CD4-positive, alpha-beta T cell treated with Interleukin-6 at 100 ng/mL for 8 hours (primary cell): Measurements from ENCODE around the gene ARL13B.
"Not testable (repeated sequence)": the region's sequence is repeated elsewhere in the genome, so short reads cannot be mapped to it uniquely, and the experiment has no call there.

Experiments
- DNase-seq: peaks from one replicate; pipeline ENCODE4 v3.0.0-alpha.2; 2020; ENCODE audit warnings: mixed read lengths, low spot score

Gene ARL13B

DNA sequence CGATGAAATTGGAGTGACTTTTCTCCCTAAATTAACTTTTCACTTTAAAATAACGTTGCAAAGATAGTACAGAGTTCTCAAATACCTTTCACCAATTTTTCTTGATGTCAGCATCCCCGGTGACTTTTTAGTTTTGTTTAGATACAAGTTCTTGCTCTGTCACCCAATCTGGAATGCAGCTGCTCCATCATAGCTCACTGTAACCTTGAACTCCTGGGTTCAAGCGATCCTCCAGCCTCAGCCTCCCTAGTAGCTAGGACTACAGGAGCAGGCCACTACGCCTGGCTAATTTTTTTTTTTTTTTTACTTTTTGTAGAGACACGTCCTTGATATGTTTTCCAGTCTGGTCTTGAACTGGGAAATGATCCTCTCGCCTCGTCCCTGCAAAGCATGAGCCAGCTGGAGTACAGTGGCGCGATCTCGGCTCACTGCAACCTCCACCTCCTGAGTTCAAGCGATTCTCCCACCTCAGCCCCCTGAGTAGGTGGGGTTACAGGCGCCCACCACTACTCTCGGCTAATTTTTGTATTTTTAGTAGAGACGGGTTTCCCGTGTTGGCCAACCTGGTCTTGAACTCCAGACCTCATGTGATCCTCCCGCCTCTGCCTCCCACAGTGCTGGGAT is 83.7 kb downstream of the ARL13B start:
- DNase-seq = no peak

DNA sequence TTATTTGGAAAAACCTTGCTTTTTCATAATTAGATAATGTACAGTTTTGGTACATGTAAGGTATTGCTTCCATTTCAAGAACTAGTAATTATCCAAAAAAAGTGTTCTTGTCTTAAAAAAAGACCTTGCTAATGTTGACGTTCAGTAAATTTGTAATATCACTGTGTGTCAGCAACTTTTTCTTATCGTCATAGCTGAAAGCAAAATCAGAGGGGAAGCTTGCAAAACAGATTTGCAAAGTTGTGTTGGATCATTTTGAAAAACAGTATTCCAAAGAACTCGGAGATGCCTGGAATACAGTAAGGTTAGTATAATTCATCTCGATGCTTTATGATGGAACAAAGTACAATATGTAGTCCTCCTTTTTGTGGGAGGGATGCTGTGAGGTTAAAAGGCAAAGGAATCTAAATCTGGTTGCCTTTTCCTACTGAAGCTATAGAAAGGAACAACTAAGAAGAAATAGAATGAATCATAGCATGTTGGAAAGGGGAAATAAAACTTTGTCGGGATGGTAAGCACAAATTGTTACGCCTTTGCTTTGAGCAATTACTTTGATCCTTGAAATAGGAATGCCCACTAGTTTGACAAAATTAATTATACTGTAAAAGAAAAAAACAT is 84.4 kb downstream of the ARL13B start:
- DNase-seq = no peak

DNA sequence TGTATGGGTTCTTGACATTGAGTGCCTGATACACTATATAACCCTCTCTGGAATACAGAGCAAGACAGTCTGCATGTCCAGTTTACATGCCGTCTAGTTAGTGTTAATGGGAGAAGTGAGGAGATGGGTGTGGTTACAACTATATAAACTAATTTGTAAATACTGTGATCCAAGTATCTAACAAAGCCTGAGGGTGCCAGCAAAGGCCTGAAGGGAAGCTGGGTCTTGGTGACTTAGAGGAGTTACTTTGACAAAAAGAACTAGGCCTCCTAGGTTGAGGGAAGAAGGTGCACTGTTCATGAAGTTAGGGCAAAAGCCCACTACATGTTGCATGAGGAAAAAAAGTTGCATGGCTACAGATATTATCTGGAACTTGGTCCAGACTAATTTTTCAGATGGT is 85.2 kb downstream of the ARL13B start:
- no peak for DNase-seq

DNA sequence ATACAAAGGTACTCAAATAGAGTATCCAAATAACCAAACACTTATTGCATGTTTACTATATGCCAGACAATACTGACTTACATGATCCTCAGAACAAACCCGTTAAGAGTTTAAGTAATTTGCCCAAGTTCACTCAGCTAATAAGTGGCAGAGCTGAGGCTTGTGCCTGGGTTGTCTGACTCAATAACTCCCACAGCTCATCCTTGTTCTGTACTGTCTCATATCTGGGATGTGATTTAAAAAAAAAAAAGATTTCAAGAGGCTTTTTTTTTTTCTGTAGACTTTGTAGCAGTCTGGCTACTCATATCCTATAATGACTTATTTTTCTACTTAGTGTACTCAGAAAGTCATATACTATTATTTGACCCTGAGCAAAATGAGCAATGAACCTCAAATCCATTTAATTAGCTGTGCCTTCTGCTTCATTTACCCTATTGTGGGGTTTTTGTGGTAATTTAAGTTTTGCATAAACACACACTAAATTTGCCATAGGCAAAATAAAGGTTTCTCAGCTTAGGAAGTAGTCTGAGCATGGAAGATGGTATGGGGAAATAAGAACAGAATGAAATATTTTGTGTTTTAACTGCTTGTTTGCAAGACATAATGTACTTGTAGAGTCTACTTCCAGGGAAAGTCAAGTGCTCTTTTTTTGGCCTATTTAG is 86.0 kb downstream of the ARL13B start:
- DNase-seq = no peak

DNA sequence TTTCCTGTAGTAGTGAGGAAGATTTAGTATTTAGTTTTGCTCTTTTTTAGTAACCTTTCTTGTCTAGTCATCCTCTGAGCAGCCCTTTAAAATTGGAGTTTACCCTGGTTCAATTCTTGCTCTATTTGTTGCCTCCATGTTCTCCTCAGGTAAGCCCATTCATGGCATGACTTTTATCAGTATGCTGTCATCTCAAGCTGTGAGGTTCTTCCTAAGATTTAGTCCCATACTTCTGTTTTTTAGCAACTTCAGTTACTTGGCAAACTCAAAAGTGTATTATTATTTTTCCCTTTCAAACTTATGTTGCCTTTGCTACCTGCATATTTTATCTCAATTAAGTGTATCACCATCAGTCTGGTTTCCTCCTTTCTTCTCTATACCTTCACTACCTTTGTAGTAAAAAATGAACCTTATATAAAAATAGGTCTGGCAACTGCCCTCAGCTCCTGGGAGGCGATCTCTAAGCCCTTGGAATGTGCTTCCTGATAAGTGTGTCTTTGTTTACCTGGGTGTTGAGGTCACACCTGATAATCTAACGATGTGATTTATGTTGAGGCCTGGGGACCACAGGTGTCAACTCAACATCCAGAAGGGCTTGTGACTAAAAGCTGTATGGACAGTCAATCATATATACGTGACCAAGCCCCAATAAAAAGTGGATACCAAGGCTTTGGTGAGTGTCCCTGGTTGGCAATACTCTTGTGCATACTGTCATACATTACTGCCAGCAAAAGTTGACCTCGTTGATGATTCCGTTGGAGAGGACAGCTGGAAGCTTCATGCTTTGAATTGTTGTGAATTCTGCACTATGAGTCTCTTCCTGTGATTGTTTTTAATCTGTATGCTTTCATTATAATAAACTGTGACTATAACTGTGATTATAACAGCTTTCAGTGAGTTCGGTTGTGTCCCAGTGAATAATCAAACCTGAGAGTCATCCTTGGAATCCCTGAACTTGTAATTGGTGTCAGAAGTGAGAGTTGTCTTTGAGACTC is 86.8 kb downstream of the ARL13B start:
- DNase-seq = no peak

DNA sequence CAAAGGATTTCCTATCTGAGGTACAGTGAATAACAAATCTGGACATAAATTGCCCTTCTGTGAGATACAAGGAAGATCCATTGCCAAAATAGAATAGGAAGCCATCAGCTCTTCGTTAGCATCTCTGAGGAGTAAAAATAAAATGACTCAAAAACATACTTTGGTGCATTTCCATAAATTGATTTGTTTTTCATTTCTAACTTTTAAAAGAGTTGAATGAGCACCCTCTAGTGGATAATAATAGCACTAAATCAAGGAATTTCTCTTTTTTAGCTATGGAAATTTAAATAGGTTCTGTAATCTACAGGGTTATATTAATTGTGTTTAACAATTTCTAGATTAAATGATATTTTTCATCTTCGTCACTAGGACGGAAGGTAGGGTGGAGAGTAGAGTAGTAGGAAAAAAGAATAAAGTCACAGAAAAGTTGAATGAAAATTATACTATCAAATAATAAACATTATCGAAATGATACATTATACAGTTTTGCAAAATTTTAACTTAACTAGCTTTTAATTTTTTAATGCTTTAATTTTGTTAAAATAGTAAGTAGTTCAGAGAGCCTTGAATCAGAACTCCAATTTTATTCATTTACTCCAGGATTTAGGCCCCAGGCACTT is 89.3 kb downstream of the ARL13B start:
- DNase-seq = no peak

DNA sequence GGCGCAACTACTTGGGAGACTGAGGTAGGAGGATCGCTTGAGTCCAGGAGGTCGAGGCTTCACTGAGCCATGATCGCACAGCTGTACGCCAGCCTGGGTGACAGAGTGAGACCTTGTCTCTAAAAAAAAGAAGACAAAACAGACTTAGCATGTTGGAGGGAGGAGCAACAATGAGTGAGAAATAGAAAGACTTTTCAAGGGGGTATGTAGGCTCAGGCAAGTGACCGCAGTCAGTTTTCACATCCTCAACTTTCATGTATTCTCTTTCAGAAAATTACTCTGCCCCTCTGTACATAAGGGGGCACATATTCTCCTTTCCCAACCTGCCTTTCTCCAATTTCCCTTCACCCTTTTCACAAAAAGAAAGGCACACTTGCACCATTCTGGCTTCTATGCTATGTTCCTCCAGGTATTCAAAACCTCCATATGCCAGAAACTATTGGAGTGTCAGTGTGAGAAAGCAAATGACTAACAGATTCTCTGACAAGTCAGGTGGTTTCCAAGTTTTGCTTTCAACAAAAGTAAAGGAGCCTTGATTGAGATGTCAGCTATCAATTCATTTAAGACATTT is 90.5 kb downstream of the ARL13B start:
- DNase-seq = no peak

DNA sequence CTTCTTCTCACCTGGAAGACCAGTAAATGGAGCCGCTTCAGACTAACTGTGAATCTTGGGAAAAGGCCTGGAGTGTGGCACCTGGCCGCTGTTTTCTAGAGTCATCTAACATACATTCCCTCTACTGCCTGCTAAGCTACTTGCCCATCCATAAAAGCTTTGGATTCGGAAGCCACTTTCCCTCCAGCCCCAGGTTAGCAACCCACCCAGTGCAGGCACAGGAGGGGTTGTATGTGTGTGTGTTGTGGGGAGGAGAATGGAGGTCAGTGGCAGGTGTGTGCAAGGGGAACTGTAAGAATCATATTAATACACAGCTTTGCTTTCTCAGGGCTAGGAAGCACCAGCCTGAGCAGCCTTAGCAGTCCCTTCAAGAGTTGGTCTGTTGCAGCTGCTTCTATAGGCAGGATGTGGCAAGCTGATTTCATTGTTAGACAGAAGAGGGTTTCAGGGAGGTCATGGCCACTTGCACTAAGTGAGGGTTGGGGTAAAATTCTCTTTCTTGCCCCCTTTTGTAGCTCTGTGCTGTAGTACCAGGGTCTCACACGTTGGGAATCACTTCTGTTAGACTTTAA is 91.8 kb downstream of the ARL13B start:
- DNase-seq = no peak

DNA sequence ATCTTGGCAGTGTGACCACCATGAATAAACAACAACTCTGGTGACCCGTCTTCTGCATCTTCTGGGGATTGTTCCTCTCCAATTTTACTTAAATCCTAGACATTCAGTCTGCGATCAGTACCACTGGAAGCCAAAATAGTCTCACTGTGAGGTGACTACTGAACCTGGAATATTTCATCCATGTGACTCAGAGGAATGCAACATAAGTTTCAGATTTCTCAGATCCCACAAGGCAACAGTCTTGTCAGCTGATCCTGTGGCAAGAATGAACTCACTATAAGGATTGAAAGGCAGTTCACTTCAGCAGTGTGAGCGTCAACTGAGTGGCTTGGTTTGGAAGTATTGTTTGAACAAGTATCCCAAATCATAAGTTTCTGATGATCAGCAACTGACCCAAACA is 96.1 kb downstream of the ARL13B start:
- no peak for DNase-seq

DNA sequence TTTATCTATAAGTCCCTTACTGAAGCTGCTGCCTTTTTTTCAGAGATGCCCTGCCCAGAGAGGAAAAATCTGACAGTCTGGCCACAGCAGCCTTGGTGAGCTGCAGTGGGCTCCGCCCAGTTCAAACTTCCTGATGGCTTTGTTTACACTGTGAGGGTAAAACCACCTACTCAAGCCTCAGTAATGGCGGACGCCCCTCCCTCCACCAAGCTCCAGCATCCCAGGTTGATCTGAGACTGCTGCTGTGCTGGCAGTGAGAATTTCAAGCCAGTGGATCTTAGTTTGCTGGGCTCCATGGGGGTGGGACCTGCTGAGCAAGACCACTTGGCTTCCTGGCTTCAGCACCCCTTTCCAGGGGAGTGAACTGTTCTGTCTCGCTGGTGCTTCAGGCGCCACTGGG is 100.6 kb downstream of the ARL13B start:
- not testable (repeated sequence) for DNase-seq

DNA sequence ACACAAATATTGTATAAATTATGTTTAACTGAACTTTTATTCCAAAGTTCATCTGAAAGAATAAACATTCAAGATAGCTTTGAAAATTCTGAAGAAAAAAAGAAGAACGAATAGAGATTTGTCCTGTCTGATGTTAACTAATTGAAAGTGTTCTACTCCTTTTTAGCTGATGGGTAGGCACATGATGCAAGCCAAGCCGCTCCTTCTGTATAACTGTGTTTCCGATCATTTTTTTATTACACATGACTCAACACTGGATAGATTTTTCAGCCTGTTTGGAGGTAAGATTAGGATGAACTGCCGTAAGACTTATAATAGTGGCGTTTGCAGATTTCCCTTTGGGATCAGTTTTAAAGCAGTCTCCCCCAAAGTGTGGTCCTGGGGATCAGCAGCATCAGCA is 101.9 kb downstream of the ARL13B start:
- DNase-seq = no peak

DNA sequence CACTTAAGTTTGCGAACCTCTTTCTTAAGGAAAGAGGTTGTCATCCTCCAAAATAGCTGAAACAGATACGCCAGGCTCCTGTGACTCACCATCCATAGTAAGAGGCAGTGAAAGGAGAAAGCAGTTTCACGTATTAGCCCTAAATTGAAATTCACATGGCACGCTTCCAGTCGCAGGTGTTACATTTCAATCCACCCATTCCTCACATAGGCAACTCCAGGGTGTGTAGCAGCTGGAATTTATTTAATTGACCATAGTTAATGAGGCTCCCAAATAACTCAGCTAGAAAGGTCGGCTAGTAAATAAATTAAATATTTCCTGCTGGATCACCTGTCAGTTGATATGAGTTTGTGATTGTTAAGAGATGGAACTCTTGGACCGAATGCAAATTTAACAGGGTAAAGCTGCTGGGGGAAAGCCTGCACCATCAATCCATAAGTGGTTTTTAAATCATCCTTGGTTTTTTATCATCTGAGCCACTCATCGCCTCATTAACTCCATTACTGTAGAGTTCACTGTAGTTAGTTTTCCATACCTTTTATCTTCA is 102.5 kb downstream of the ARL13B start:
- no peak for DNase-seq

DNA sequence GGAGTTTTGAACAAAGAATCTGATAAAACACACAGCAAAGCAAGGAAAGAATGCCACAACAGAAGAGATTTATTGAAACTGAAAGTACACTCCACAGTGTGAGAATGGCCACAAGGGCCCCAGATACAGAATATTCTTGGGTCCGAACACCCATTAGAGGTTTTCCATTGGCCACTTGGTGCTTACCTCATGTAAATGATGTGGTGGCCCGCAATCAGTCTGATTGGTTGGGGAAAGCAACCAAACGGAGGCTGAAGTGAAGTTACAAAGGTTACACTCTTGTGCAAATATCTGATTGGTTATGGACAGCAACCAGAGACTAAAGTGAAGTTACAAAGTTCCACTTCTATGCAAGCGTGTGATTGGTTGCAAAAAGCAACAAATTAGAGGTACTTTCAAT is 103.3 kb downstream of the ARL13B start:
- no peak for DNase-seq

DNA sequence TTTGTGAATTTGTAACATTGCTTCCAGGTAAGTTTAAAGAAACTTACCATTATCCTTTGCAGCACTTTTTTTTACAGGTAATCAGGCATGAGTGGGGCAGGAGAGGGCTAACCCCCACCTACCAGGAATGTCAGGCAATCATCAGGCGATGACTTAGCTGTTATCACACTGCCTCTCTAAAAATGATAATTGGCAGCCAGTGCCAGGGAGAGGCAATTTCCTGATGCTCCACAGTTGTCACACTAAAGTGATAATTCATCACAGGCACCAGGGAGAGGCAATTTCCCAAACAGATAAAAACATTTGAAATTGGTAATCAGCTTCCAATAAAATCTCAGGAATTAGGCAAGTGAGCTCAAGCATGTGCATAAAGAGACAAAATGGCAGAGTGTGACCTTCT is 109.2 kb downstream of the ARL13B start:
- no peak for DNase-seq

DNA sequence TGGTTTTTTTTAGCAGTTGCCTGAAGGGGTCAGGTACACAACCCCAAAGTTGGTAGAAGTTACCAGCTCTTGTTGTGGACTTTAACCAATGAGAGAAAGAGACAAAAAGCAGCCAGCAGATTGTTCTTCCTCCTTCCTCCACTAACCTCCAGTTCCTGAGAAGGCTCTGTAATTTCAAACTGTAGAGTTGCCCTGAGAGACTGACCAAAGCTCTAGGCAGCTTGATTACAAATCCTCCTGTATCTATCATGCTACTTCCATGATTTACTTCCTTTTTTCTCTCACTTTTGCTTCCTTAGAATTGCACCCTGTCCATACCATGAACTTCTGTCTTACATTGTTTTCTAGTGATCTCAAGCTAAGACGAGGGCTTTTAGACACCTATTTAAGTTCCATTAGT is 112.1 kb downstream of the ARL13B start:
- DNase-seq = no peak

DNA sequence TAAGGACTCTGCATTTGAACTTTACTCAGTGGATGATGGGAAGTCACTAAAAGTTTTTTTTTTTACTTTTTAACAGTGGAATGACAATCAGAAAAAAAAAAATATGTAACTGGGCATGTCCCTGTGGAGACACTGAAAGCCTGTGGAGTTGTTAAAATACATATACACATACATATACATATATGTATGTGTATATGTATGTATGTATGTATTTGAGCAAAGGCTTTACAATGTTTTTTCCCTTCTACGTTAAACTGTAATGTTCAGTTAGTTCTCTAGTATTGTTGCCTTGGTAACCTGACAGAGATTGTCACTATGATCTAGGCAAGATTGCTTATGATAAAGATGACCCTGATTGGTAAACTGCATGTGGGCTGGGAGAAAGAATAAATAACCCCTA is 113.2 kb downstream of the ARL13B start:
- DNase-seq = no peak

DNA sequence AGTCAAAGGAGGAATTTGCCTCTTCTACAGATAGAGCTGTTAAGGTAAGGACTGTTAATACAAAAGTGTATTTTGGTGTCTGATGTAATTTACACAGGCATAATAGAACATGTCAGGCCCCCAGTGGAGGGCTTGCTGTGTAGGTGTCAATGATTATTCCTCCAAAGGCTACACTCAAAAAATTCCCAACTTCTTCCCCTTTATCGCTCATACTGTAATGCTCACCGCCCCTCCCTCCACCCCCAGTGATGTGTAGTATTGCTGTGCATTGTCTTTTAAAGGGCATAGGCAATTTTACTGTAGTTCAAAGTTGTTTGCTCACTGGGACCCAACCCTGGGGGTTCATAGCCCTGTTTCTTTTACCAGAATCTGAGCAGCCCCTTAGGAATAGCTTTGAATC is 115.2 kb downstream of the ARL13B start:
- DNase-seq = no peak

DNA sequence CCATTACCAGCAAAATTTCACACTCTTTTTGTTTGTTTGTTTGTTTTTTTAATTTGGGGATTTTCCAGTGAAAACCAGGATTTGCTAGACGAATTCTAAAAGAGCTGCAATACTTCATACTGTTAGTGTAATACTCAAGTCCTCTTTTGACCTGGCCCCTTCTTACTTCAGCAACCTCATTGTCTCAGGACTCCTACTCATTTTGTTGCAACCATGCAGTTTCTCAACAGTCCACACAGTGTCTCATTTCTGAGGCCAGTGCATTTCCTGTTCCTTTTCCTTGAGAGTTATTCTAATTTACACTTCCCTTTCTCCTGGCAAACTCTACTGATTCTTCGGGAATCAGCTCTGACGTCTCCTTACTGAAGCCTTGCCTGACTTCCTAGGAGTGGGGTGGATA is 118.5 kb downstream of the ARL13B start:
- DNase-seq = no peak

DNA sequence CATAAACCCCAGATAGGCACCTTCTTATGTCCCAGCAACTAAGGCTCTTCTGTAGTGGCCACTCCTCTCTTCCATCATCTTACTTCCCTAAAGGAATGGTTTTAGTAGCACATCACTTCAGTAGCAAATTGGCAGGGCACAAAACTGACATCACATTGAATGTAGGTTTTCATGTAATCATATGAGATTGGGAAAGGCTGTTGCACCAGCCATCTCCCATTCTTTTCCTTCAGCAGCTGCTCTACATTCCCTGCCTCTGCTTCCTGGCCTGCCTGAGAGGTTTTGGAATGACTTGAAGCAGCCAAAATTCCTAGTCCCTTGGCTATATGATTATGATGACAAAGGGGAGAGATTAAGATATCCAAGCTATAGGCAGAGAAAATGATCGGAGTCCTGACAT is 119.4 kb downstream of the ARL13B start:
- no peak for DNase-seq

DNA sequence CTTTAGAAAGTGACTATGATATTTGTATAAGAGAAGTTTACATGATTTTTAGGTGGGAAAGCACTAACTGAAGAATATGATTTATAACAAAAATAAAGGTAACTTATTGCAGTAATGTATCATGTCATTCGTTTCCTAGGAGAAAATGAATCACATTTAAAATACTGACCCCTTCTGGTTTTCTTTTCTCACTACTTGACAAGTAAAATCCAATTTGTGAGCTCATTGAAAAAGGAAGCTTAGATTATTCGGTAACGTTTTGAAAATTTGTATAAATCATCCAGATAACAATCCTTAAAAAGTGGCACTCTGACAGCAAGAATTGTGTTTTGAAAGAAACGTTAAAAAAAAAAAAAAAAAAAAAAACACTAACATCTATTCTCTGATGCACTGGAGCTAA is 121.9 kb downstream of the ARL13B start:
- DNase-seq = no peak
